ENCODE data around the gene ZMYND8.

The ZMYND8 gene

DNA sequence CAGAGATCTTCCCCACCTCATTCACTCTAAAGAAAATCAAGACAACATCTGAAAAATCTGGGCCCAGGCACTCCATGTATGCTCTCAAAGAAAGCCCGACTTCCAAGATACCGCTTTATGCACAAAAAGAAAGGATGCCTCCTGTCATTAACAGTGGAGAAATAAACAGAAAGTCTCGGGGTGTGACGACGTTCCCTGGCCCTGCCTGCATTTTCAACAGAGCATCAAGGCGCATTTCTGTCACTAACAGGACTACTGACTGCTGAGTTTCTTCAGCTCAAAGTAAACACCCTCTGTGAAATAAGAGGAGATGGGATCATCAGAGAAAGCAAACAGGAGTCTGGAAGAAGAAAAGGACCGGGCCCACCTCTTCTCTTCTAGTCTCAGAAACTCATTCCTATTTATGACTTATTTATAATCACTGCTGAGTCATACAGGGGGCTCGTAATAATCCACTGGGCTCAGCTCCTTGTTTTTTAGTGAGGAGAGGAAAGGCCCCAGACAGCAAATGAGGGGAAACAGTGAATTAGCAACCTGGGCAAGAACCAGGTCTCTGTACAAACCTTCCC, 99.7 kb downstream of the ZMYND8 start:
- Histone ChIP-seq H2AFZ (ENCODE audit: low read depth, low read length) (no peak overlapping the region), H4K20me1 (ENCODE audit: insufficient read depth, low read length) (peaks cover 33% of the 10 kb centered on the region), H3K4me3 (ENCODE audit: low read depth in 1 of 2, low read length in 2 of 2) (no peak overlapping the region), H3K79me2 (ENCODE audit: insufficient read depth, low read length) (peaks cover 7% of the 10 kb centered on the region; the same call in 1 of the 2 replicates), H3K4me1 (ENCODE audit: insufficient read depth, low read length) (no peaks in the 10 kb centered on the region), H3K27ac (ENCODE audit: low read length) (no peak overlapping the region), H3K9me3 (ENCODE audit: insufficient read depth, low read length, severe bottlenecking) (no peaks in the 10 kb centered on the region), H3K27me3 (ENCODE audit: insufficient read depth, low read length, poor library complexity) (no peaks in the 10 kb centered on the region), H3K9ac (ENCODE audit: low read depth, low read length) (no peak overlapping the region), H3K4me2 (ENCODE audit: insufficient read depth, low read length) (no peak overlapping the region), H3K36me3 (ENCODE audit: insufficient read depth, low read length) (peaks cover 85% of the 10 kb centered on the region)
- TF ChIP-seq, protein P1, sequence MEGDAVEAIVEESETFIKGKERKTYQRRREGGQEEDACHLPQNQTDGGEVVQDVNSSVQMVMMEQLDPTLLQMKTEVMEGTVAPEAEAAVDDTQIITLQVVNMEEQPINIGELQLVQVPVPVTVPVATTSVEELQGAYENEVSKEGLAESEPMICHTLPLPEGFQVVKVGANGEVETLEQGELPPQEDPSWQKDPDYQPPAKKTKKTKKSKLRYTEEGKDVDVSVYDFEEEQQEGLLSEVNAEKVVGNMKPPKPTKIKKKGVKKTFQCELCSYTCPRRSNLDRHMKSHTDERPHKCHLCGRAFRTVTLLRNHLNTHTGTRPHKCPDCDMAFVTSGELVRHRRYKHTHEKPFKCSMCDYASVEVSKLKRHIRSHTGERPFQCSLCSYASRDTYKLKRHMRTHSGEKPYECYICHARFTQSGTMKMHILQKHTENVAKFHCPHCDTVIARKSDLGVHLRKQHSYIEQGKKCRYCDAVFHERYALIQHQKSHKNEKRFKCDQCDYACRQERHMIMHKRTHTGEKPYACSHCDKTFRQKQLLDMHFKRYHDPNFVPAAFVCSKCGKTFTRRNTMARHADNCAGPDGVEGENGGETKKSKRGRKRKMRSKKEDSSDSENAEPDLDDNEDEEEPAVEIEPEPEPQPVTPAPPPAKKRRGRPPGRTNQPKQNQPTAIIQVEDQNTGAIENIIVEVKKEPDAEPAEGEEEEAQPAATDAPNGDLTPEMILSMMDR (IDR thresholded peaks at IDR 0.05; ENCODE audit: borderline replicate concordance, extremely low read depth, low read length, poor library complexity, severe bottlenecking) = no peak
- TF ChIP-seq EZH2 (IDR thresholded peaks at IDR 0.05; ENCODE audit: borderline replicate concordance, low read depth, low read length, severe bottlenecking) = no peak
- DNase-seq = no peak
- no peak for ATAC-seq (ENCODE audit: insufficient read depth, low read depth)

DNA sequence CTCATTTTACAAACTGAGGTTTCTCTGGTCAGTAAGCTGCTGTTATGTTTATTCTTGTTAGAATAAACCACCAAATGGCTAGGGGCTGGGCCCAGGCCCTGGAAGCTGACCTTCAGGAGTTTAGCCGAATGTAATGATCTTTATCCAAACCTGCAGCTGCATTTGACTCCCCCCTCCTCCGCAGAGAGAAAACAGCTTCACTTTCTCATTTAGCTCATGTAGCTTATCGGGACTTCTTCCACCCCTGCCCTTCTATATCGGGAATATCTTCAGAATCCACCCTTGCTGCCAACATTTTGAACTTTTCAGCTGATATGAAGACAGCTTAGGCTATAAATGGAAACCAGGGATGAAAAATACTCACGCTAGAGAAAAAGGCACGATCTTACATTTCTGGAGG, 102.6 kb downstream of the ZMYND8 start:
- Histone ChIP-seq H3K4me1 (ENCODE audit: insufficient read depth, low read length) (no peaks in the 10 kb centered on the region), H3K4me2 (ENCODE audit: insufficient read depth, low read length) (no peak overlapping the region)

DNA sequence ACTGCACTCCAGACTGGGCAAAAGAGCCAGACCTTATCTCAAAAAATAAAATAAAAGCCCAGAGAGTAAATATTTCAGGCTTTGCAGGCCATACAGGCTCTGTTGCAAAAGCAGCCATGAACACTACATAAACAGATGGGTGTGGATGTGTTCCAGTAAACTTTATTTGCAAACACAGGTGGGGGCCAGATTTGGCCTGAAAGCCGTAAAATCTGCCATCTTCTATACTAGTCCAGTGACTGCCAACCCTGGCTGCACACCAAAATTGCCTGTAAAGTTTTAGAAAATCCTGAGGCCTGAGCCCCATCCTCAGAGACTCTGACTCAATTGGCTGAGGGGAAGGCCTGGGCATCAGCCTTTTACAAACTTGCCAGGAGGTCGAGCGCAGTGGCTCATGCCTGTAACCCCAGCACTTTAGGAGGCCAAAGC, 103.6 kb downstream of the ZMYND8 start:
- Histone ChIP-seq H3K27ac (ENCODE audit: low read length) (no peak overlapping the region), H2AFZ (ENCODE audit: low read depth, low read length) (no peak overlapping the region), H3K4me1 (ENCODE audit: insufficient read depth, low read length) (no peaks in the 10 kb centered on the region), H3K36me3 (ENCODE audit: insufficient read depth, low read length) (peaks cover 84% of the 10 kb centered on the region), H3K79me2 (ENCODE audit: insufficient read depth, low read length) (0 out of 2 replicates have a peak, but pooled peaks cover 3% of the 10 kb centered on the region), H3K9me3 (ENCODE audit: insufficient read depth, low read length, severe bottlenecking) (no peaks in the 10 kb centered on the region), H3K4me3 (ENCODE audit: low read depth in 1 of 2, low read length in 2 of 2) (no peak overlapping the region), H4K20me1 (ENCODE audit: insufficient read depth, low read length) (peaks cover 15% of the 10 kb centered on the region), H3K4me2 (ENCODE audit: insufficient read depth, low read length) (no peak overlapping the region), H3K9ac (ENCODE audit: low read depth, low read length) (no peak overlapping the region), H3K27me3 (ENCODE audit: insufficient read depth, low read length, poor library complexity) (no peaks in the 10 kb centered on the region)
- DNase-seq (no peak), ATAC-seq (ENCODE audit: insufficient read depth, low read depth) (no peak)
- TF ChIP-seq, protein P1 (IDR thresholded peaks at IDR 0.05; ENCODE audit: borderline replicate concordance, extremely low read depth, low read length, poor library complexity, severe bottlenecking) = no peak
- no peak for TF ChIP-seq EZH2 (IDR thresholded peaks at IDR 0.05; ENCODE audit: borderline replicate concordance, low read depth, low read length, severe bottlenecking)

More for the DNA sequence above, 102.6 kb downstream of the ZMYND8 start:
- Histone ChIP-seq H3K9ac (ENCODE audit: low read depth, low read length) (no peak overlapping the region), H3K27me3 (ENCODE audit: insufficient read depth, low read length, poor library complexity) (no peaks in the 10 kb centered on the region), H2AFZ (ENCODE audit: low read depth, low read length) (no peak overlapping the region), H3K27ac (ENCODE audit: low read length) (no peak overlapping the region), H3K79me2 (ENCODE audit: insufficient read depth, low read length) (no peaks in the 10 kb centered on the region; the same call in 1 of the 2 replicates), H3K9me3 (ENCODE audit: insufficient read depth, low read length, severe bottlenecking) (no peaks in the 10 kb centered on the region), H3K4me3 (ENCODE audit: low read depth in 1 of 2, low read length in 2 of 2) (no peak overlapping the region), H4K20me1 (ENCODE audit: insufficient read depth, low read length) (peaks cover 17% of the 10 kb centered on the region), H3K36me3 (ENCODE audit: insufficient read depth, low read length) (peaks cover 80% of the 10 kb centered on the region)
- DNase-seq = no peak
- no peak for ATAC-seq (ENCODE audit: insufficient read depth, low read depth)
- no peak for TF ChIP-seq EZH2 (IDR thresholded peaks at IDR 0.05; ENCODE audit: borderline replicate concordance, low read depth, low read length, severe bottlenecking)
- TF ChIP-seq, protein P1 (IDR thresholded peaks at IDR 0.05; ENCODE audit: borderline replicate concordance, extremely low read depth, low read length, poor library complexity, severe bottlenecking) = no peak

All from DND-41 (cell line).